Stomach smooth muscle (tissue), 2 donors: ENCODE results near the gene POU2F3.

Experiments
- H3K27ac ChIP-seq: one replicate; pipeline ENCODE4 v1.7.0; 2013; ENCODE audit warnings: mild to moderate bottlenecking, low read length, inconsistent platforms
- H3K27me3 ChIP-seq, 2 donors: one replicate each; pipeline ENCODE4 v1.7.0; 2013; ENCODE audit warnings: low read length in 2 of 2; ENCODE audit not compliant: insufficient read depth in 2 of 2, control insufficient read depth in 1 of 2
- H3K36me3 ChIP-seq, 2 donors: one replicate each; pipeline ENCODE4 v1.7.0; 2013; ENCODE audit warnings: low read length in 2 of 2; ENCODE audit not compliant: control insufficient read depth in 2 of 2, insufficient read depth in 2 of 2
- H3K4me1 ChIP-seq: one replicate; pipeline ENCODE4 v1.7.0; 2013; ENCODE audit warnings: low read length; ENCODE audit not compliant: control insufficient read depth, insufficient read depth
- H3K4me3 ChIP-seq, 2 donors: one replicate each; pipeline ENCODE4 v1.7.0; 2013; ENCODE audit warnings: low read length in 2 of 2
- H3K9ac ChIP-seq, 2 donors: one replicate each; pipeline ENCODE4 v1.7.0; 2013; ENCODE audit warnings: low read length in 2 of 2, mild to moderate bottlenecking in 1 of 2
- H3K9me3 ChIP-seq, 2 donors: one replicate each; pipeline ENCODE4 v1.7.0; 2013; ENCODE audit warnings: low read length in 2 of 2; ENCODE audit not compliant: control insufficient read depth in 2 of 2
- donor health status: healthy.
- donor health status: Pancreatic carcinoma.

POU2F3 gene

GRCh38 chr11:120210626-120211521 is 29.1 kb upstream of the POU2F3 start, which contains the start of gene OAF:
OAF (plus strand) TSS chr11:120211032; CDS start chr11:120211280, 248 bp downstream.
- Histone ChIP-seq H3K27me3 (peaks cover 0 to 3% of the 10 kb centered on the region in 2 donors), H3K36me3 (no peaks in the 10 kb centered on the region), H3K4me3 (peak within 1 kb of the TSS; percentile 77 to 80), H3K4me1 (peaks cover 39% of the 10 kb centered on the region), H3K9me3 (no peaks in the 10 kb centered on the region), H3K9ac (peak within 1 kb of the TSS; percentile 62 to 71), H3K27ac (peak within 1 kb of the TSS; percentile 37)

- peaks cover 47% of the 10 kb centered on the region for H3K4me1 ChIP-seq
- peak overlapping the region; percentile 17 to 66 for H3K9ac ChIP-seq
Observed at GRCh38 chr11:120211522-120212258, 28.2 kb upstream of the POU2F3 start.

GRCh38 chr11:120212259-120212878 is 27.6 kb upstream of the POU2F3 start:
- peak overlapping the region; percentile 34 to 68 for H3K4me3 ChIP-seq
- H3K36me3 ChIP-seq, result no peaks in the 10 kb centered on the region
- no peaks in the 10 kb centered on the region for H3K9me3 ChIP-seq
- peak overlapping the region; percentile 24 for H3K27ac ChIP-seq
- peaks cover 53% of the 10 kb centered on the region for H3K4me1 ChIP-seq
- peak overlapping the region; percentile 51 to 54 for H3K9ac ChIP-seq
- peaks cover 0 to 3% of the 10 kb centered on the region in 2 donors for H3K27me3 ChIP-seq

More at GRCh38 chr11:120211522-120212258, 28.2 kb upstream of the POU2F3 start:
- Histone ChIP-seq H3K36me3 (no peaks in the 10 kb centered on the region), H3K9me3 (no peaks in the 10 kb centered on the region), H3K27me3 (peaks cover 0 to 3% of the 10 kb centered on the region in 2 donors), H3K27ac (peak overlapping the region; percentile 37), H3K4me3 (peak overlapping the region; percentile 59 to 77)

GRCh38 chr11:120212926-120213325 is 27.0 kb upstream of the POU2F3 start:
- Histone ChIP-seq H3K27ac (peak overlapping the region; percentile 24), H3K9ac (peak overlapping the region; percentile 51 to 54), H3K4me1 (peaks cover 58% of the 10 kb centered on the region)

GRCh38 chr11:120214581-120214980 is 25.4 kb upstream of the POU2F3 start:
- Histone ChIP-seq H3K4me1 (peaks cover 66% of the 10 kb centered on the region), H3K36me3 (no peaks in the 10 kb centered on the region), H3K4me3 (peak overlapping the region in 1 of 2 donors; percentile 29), H3K9me3 (no peaks in the 10 kb centered on the region), H3K27me3 (no peaks in the 10 kb centered on the region), H3K9ac (no peak overlapping the region), H3K27ac (no peak overlapping the region)

More at GRCh38 chr11:120212926-120213325, 27.0 kb upstream of the POU2F3 start:
- Histone ChIP-seq H3K36me3 (no peaks in the 10 kb centered on the region), H3K9me3 (no peaks in the 10 kb centered on the region), H3K27me3 (peaks cover 0 to 3% of the 10 kb centered on the region in 2 donors), H3K4me3 (peak overlapping the region; percentile 34 to 68)

- no peaks in the 10 kb centered on the region for H3K36me3 ChIP-seq
- no peak overlapping the region for H3K27ac ChIP-seq
- no peaks in the 10 kb centered on the region for H3K27me3 ChIP-seq
- no peaks in the 10 kb centered on the region for H3K9me3 ChIP-seq
- H3K4me3 ChIP-seq, result peak overlapping the region in 1 of 2 donors; percentile 8
- peaks cover 68% of the 10 kb centered on the region for H3K4me1 ChIP-seq
- peak overlapping the region in 1 of 2 donors; percentile 18 for H3K9ac ChIP-seq
Observed at GRCh38 chr11:120215634-120216033, 24.3 kb upstream of the POU2F3 start.

- no peaks in the 10 kb centered on the region for H3K27me3 ChIP-seq
- H3K27ac ChIP-seq, result no peak overlapping the region
- no peaks in the 10 kb centered on the region for H3K36me3 ChIP-seq
- H3K4me3 ChIP-seq, result no peak overlapping the region
- no peak overlapping the region for H3K9ac ChIP-seq
- H3K4me1 ChIP-seq, result peaks cover 63% of the 10 kb centered on the region
- no peaks in the 10 kb centered on the region for H3K9me3 ChIP-seq
Observed at GRCh38 chr11:120216426-120217102, 23.4 kb upstream of the POU2F3 start.

GRCh38 chr11:120217526-120217925 is 22.4 kb upstream of the POU2F3 start:
- Histone ChIP-seq H3K4me1 (peaks cover 60% of the 10 kb centered on the region), H3K27me3 (no peaks in the 10 kb centered on the region), H3K36me3 (no peaks in the 10 kb centered on the region), H3K9me3 (no peaks in the 10 kb centered on the region), H3K27ac (peak overlapping the region; percentile 31), H3K4me3 (peak overlapping the region; percentile 7 to 8), H3K9ac (no peak overlapping the region)

GRCh38 chr11:120217941-120218694 is 21.8 kb upstream of the POU2F3 start:
- Histone ChIP-seq H3K4me3 (peak overlapping the region; percentile 7 to 40), H3K36me3 (no peaks in the 10 kb centered on the region), H3K9me3 (no peaks in the 10 kb centered on the region), H3K27ac (peak overlapping the region; percentile 31), H3K27me3 (no peaks in the 10 kb centered on the region), H3K9ac (no peak overlapping the region), H3K4me1 (peaks cover 59% of the 10 kb centered on the region)
